ENCODE results near the gene AIFM3. TPM values are rescaled to one million over a fixed set of nuclear protein-coding genes. Genes with fewer than 3 reads are reported as not detected.

AIFM3 gene
- total and polyA plus RNA-seq, 2 donors (not counting 3 experiments of a cell fraction or from before 2014, with no cell fraction given) = 0.15 TPM; not detected in 1

DNA sequence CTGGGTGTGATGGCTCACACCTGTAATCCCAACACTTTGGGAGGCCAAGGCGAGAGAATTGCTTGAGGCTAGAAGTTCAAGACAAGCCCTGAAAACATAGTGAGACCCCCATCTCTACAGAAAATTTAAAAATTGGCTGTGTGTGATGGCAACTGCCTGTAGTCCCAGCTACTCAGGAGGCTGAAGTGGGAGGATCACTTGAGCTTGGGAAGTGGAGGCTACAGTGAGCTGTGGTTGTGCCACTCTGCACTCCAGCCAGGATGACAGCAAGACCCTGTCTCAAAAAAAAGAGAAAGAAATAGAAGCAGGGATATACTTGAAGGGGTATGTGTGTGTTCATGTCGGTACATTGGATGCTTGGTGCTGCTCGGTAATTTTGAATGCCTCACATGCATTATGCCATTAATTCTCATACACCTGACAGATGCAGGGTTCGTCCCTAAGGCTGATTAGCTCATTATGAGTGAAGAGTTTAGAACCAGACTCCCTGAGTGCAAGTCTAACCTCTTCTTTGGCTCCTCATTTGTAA lies 35.9 kb upstream of the AIFM3 start:
- Histone ChIP-seq H3K4me3 (replicated peaks in 1 of 3; ENCODE audit: insufficient read depth in 1 of 3, low read depth in 1 of 3, low read length in 3 of 3) (no peak overlapping the region), H3K9me1 (replicated peaks; ENCODE audit: control insufficient read depth, extremely low read depth, insufficient read depth, low read length) (no peaks in the 10 kb centered on the region), H3K27ac (ENCODE audit: insufficient read depth, low read depth, low read length) (no peak overlapping the region), H3K4me2 (ENCODE audit: insufficient read depth, low read length) (no peak overlapping the region), H3K36me3 (ENCODE audit: control insufficient read depth in 2 of 2, extremely low read depth in 1 of 2, insufficient read depth in 2 of 2, low read length in 2 of 2) (peaks cover 4 to 6% of the 10 kb centered on the region in 2 experiments), H3K4me1 (ENCODE audit: control insufficient read depth, extremely low read depth, insufficient read depth, low read length) (no peaks in the 10 kb centered on the region), H3K9ac (replicated peaks; ENCODE audit: extremely low read depth, insufficient read depth, low read length) (no peak overlapping the region), H3K79me2 (ENCODE audit: control insufficient read depth, insufficient read depth, low read length) (peaks cover 96% of the 10 kb centered on the region), H4K20me1 (replicated peaks; ENCODE audit: control insufficient read depth, extremely low read depth, insufficient read depth, low read length) (peaks cover 15% of the 10 kb centered on the region), H3K27me3 (ENCODE audit: control insufficient read depth in 2 of 2, insufficient read depth in 2 of 2, low read length in 2 of 2) (no peaks in the 10 kb centered on the region), H2AFZ (ENCODE audit: low read depth, low read length) (no peak overlapping the region), H3K9me3 (replicated peaks; ENCODE audit: control insufficient read depth, insufficient read depth, low read length) (no peaks in the 10 kb centered on the region)
- no peak for TF ChIP-seq GATA2 (IDR thresholded peaks at IDR 0.05; ENCODE audit: insufficient read depth, insufficient read length, low read depth, low read length)
- TF ChIP-seq MYC (IDR thresholded peaks at IDR 0.05; ENCODE audit: low read depth, low read length) = no peak
- TF ChIP-seq, protein P1, sequence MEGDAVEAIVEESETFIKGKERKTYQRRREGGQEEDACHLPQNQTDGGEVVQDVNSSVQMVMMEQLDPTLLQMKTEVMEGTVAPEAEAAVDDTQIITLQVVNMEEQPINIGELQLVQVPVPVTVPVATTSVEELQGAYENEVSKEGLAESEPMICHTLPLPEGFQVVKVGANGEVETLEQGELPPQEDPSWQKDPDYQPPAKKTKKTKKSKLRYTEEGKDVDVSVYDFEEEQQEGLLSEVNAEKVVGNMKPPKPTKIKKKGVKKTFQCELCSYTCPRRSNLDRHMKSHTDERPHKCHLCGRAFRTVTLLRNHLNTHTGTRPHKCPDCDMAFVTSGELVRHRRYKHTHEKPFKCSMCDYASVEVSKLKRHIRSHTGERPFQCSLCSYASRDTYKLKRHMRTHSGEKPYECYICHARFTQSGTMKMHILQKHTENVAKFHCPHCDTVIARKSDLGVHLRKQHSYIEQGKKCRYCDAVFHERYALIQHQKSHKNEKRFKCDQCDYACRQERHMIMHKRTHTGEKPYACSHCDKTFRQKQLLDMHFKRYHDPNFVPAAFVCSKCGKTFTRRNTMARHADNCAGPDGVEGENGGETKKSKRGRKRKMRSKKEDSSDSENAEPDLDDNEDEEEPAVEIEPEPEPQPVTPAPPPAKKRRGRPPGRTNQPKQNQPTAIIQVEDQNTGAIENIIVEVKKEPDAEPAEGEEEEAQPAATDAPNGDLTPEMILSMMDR (IDR thresholded peaks at IDR 0.05; ENCODE audit: extremely low read depth in 1 of 2, insufficient read depth in 1 of 2, low read depth in 1 of 2, low read length in 2 of 2) = no peak
- no peak for TF ChIP-seq EZH2 (IDR thresholded peaks at IDR 0.05; ENCODE audit: borderline replicate concordance, low read depth, low read length, severe bottlenecking)
- no peak for TF ChIP-seq FOS (IDR thresholded peaks at IDR 0.05; ENCODE audit: borderline replicate concordance, insufficient read depth, low read length)
- TF ChIP-seq, protein P2, sequence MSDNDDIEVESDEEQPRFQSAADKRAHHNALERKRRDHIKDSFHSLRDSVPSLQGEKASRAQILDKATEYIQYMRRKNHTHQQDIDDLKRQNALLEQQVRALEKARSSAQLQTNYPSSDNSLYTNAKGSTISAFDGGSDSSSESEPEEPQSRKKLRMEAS (IDR thresholded peaks at IDR 0.05; ENCODE audit: insufficient read depth, insufficient read length) = no peak
- TF ChIP-seq POLR2AphosphoS5 (IDR thresholded peaks at IDR 0.05; ENCODE audit: insufficient read depth, low read depth, low read length) = no peak
- no peak for TF ChIP-seq POLR2A (IDR thresholded peaks at IDR 0.05; ENCODE audit: low read depth, low read length)
- TF ChIP-seq JUN (IDR thresholded peaks at IDR 0.05; ENCODE audit: borderline replicate concordance, insufficient read depth, insufficient read length, low read depth) = no peak
- ChIA-PET CTCF (interaction anchor here (0.9 to 1.3 kb wide), 3 partner anchors 10 to 14 kb away, joined by 3 read pairs; partner anchors contain the start of gene CRKL), POLR2A (no interaction called here)
- dilution Hi-C loops (cut with MboI; ENCODE audit: extremely low pct_ligation_motif_present, low sequenced_read_pairs) = no loop called here
- no peak for FAIRE-seq
- intact Hi-C loops (cut with micrococcal nuclease) = no loop called here
- no peak for DNase-seq (ENCODE audit: low read depth, low spot score)
- no TSS peak for BruUV-seq (replicated peaks)

All from endothelial cell of umbilical vein (primary cell).